DOHH2 (cell line): ENCODE data around the gene TTC13.

Source experiments
- H3F3A ChIP-seq: fragments of 200-600 bp; sonication (generic), shearing (Covaris generic); 2 replicates; pipeline ENCODE4 v1.6.0; 2016; ENCODE audit warnings: antibody characterized with exemption, mild to moderate bottlenecking; ENCODE audit not compliant: control insufficient read depth, insufficient read depth
- H3K27ac ChIP-seq: fragments of 200-600 bp; sonication (generic); 2 replicates; pipeline ENCODE4 v1.5.1; 2014; ENCODE audit warnings: low read depth, mild to moderate bottlenecking, low read length, moderate library complexity
- H3K27me3 ChIP-seq: fragments of 200-600 bp; sonication (generic); 2 replicates; pipeline ENCODE4 v1.6.1; 2014; ENCODE audit warnings: mild to moderate bottlenecking, low read length, mixed read lengths; ENCODE audit not compliant: control insufficient read depth
- H3K36me3 ChIP-seq: fragments of 200-600 bp; sonication (generic); 2 replicates; pipeline ENCODE4 v1.6.1; 2014; ENCODE audit warnings: mild to moderate bottlenecking, low read length, moderate library complexity, mixed read lengths; ENCODE audit not compliant: control insufficient read depth
- H3K4me1 ChIP-seq: fragments of 200-600 bp; sonication (generic); 2 replicates; pipeline ENCODE4 v1.6.1; 2014; ENCODE audit warnings: mild to moderate bottlenecking, low read length, mixed read lengths; ENCODE audit not compliant: control insufficient read depth
- H3K4me2 ChIP-seq: fragments of 200-600 bp; sonication (generic); 2 replicates; pipeline ENCODE4 v1.6.0; 2014; ENCODE audit warnings: mild to moderate bottlenecking, low read length, moderate library complexity
- H3K4me3 ChIP-seq: fragments of 200-600 bp; sonication (generic); 2 replicates; pipeline ENCODE4 v1.5.1; 2014; ENCODE audit warnings: mild to moderate bottlenecking, low read length, mixed read lengths
- H3K79me2 ChIP-seq: fragments of 200-600 bp; sonication (generic); 2 replicates; pipeline ENCODE4 v1.6.1; 2014; ENCODE audit warnings: mild to moderate bottlenecking, low read length, mixed read lengths; ENCODE audit not compliant: control insufficient read depth
- H3K9me2 ChIP-seq: fragments of 200-600 bp; sonication (generic); replicated peaks from 2 replicates; pipeline ENCODE4 v1.6.1; 2014; ENCODE audit warnings: mild to moderate bottlenecking, low read length, mixed read lengths; ENCODE audit not compliant: control insufficient read depth
- H3K9me3 ChIP-seq: fragments of 200-600 bp; sonication (generic); 2 replicates; pipeline ENCODE4 v1.6.1; 2014; ENCODE audit warnings: antibody characterized with exemption, low read length, mixed read lengths; ENCODE audit not compliant: control insufficient read depth, insufficient read depth
- H4K20me1 ChIP-seq: fragments of 200-600 bp; sonication (generic); 2 replicates; pipeline ENCODE4 v1.6.0; 2014; ENCODE audit warnings: low read depth, mild to moderate bottlenecking, antibody characterized with exemption, low read length, moderate library complexity; ENCODE audit not compliant: control insufficient read depth, insufficient read depth
- CTCF ChIP-seq: fragments of 200-600 bp; sonication (generic); IDR thresholded peaks from one replicate; pipeline ENCODE4 v1.5.1; 2014; ENCODE audit warnings: antibody characterized with exemption, mild to moderate bottlenecking, low read depth, low read length; ENCODE audit not compliant: poor library complexity, severe bottlenecking
- EZH2phosphoT487 ChIP-seq: fragments of 200-600 bp; sonication (generic); IDR thresholded peaks from 2 replicates; pipeline ENCODE4 v1.6.1; 2017; ENCODE audit warnings: borderline replicate concordance, mild to moderate bottlenecking, antibody characterized with exemption, low read length, moderate library complexity, mixed read lengths

TTC13 gene

GRCh38 chr1:230863449-230863848 is 115.2 kb downstream of the TTC13 start:
- no peak overlapping the region for H3K4me3 ChIP-seq
- peaks cover 13% of the 10 kb centered on the region for H3K4me1 ChIP-seq
- H3K79me2 ChIP-seq = no peaks in the 10 kb centered on the region
- peaks cover 20% of the 10 kb centered on the region for H3K27me3 ChIP-seq
- no peak overlapping the region for H3K27ac ChIP-seq
- TF ChIP-seq CTCF = no peak
- TF ChIP-seq EZH2phosphoT487 = no peak
- H3F3A ChIP-seq = no peaks in the 10 kb centered on the region
- no peaks in the 10 kb centered on the region for H3K9me2 ChIP-seq
- no peaks in the 10 kb centered on the region for H4K20me1 ChIP-seq
- H3K9me3 ChIP-seq = no peaks in the 10 kb centered on the region
- H3K4me2 ChIP-seq = peak overlapping the region; percentile 3; the same call in 1 of the 2 replicates
- no peaks in the 10 kb centered on the region for H3K36me3 ChIP-seq

GRCh38 chr1:230861970-230862595 is 116.6 kb downstream of the TTC13 start:
- TF ChIP-seq CTCF (no peak), EZH2phosphoT487 (no peak)
- no peaks in the 10 kb centered on the region for H3K36me3 ChIP-seq
- no peak overlapping the region for H3K27ac ChIP-seq
- no peaks in the 10 kb centered on the region for H3K79me2 ChIP-seq
- no peaks in the 10 kb centered on the region for H3K9me2 ChIP-seq
- H3K9me3 ChIP-seq = no peaks in the 10 kb centered on the region
- H3K4me3 ChIP-seq = no peak overlapping the region
- peaks cover 8% of the 10 kb centered on the region for H3K27me3 ChIP-seq
- peaks cover 7% of the 10 kb centered on the region for H3K4me1 ChIP-seq
- no peak overlapping the region for H3K4me2 ChIP-seq
- no peaks in the 10 kb centered on the region for H3F3A ChIP-seq
- H4K20me1 ChIP-seq = no peaks in the 10 kb centered on the region

- H3K4me3 ChIP-seq = no peak overlapping the region
- H3F3A ChIP-seq = no peaks in the 10 kb centered on the region
- no peaks in the 10 kb centered on the region for H3K9me2 ChIP-seq
- no peaks in the 10 kb centered on the region for H3K79me2 ChIP-seq
- no peaks in the 10 kb centered on the region for H3K9me3 ChIP-seq
- H3K27me3 ChIP-seq = peaks cover 3% of the 10 kb centered on the region; the same call in 1 of the 2 replicates
- H3K4me2 ChIP-seq = no peak overlapping the region
- TF ChIP-seq EZH2phosphoT487 (no peak), CTCF (no peak)
- no peaks in the 10 kb centered on the region for H4K20me1 ChIP-seq
- H3K27ac ChIP-seq = no peak overlapping the region
- H3K4me1 ChIP-seq = peaks cover 7% of the 10 kb centered on the region
- H3K36me3 ChIP-seq = no peaks in the 10 kb centered on the region
These were observed 117.2 kb downstream of the TTC13 start for GRCh38 chr1:230861489-230861888.
